T-helper 1 cell treated with Interleukin-12 subunit alpha and Interleukin-12 subunit beta and Interleukin-4 antibody, amounts not matched to agents 30 ng/mL and 1 ng/mL, for 36 hours (primary cell): ENCODE results near the gene CAMK2B. TPM values are rescaled to one million over a fixed set of nuclear protein-coding genes. Genes with fewer than 3 reads are reported as not detected.

Source experiments
- intact Hi-C: fragments of 100-400 bp; cut with micrococcal nuclease; formaldehyde crosslinking; loops from one replicate; pipeline ENCODE4 v1.15.1; 2024
- total RNA-seq: library from RNA; stranded (reverse); gene quantifications from 2 replicates; pipeline ENCODE4 v1.2.3, GENCODE V29; 2022

The CAMK2B gene
- total RNA-seq, 1 donor from 2014 or later, result not detected

GRCh38 chr7:44288811-44289340, 36.5 kb downstream of the CAMK2B start:
- intact Hi-C loops, result no loop called here

GRCh38 chr7:44288381-44288685, 37.1 kb downstream of the CAMK2B start:
- intact Hi-C loops, result no loop called here

- intact Hi-C loops, result no loop called here
Measured at GRCh38 chr7:44287488-44288380, 37.7 kb downstream of the CAMK2B start.

GRCh38 chr7:44286618-44287487, 38.5 kb downstream of the CAMK2B start:
- intact Hi-C loops, result no loop called here

- intact Hi-C loops, result no loop called here
Measured at GRCh38 chr7:44286182-44286617, 39.2 kb downstream of the CAMK2B start.

- intact Hi-C loops, result no loop called here
Measured at GRCh38 chr7:44285561-44285960, 39.8 kb downstream of the CAMK2B start.

- intact Hi-C loops, result no loop called here
Measured at GRCh38 chr7:44284881-44285541, 40.4 kb downstream of the CAMK2B start.

- intact Hi-C loops, result no loop called here
Measured at GRCh38 chr7:44284216-44284615, 41.2 kb downstream of the CAMK2B start.

- intact Hi-C loops, result no loop called here
Measured at GRCh38 chr7:44283381-44284211, 41.8 kb downstream of the CAMK2B start.

- intact Hi-C loops, result no loop called here
Measured at GRCh38 chr7:44282601-44283171, 42.7 kb downstream of the CAMK2B start.

- intact Hi-C loops, result no loop called here
Measured at GRCh38 chr7:44281811-44282600, 43.4 kb downstream of the CAMK2B start.

- intact Hi-C loops, result no loop called here
Measured at GRCh38 chr7:44280993-44281721, 44.2 kb downstream of the CAMK2B start.

- intact Hi-C loops, result no loop called here
Measured at GRCh38 chr7:44280636-44280992, 44.8 kb downstream of the CAMK2B start.

- intact Hi-C loops, result no loop called here
Measured at GRCh38 chr7:44279731-44280505, 45.5 kb downstream of the CAMK2B start.

GRCh38 chr7:44279286-44279685, 46.1 kb downstream of the CAMK2B start:
- intact Hi-C loops, result no loop called here

GRCh38 chr7:44278451-44279161, 46.8 kb downstream of the CAMK2B start:
- intact Hi-C loops, result no loop called here

GRCh38 chr7:44277851-44278250, 47.5 kb downstream of the CAMK2B start:
- intact Hi-C loops, result no loop called here
